ENCODE data around the gene UBAP1. TPM values are rescaled to one million over a fixed set of nuclear protein-coding genes. Genes with fewer than 3 reads are reported as not detected.

The UBAP1 gene
- 10 to 100 TPM; 31.6 to 52.2 (median 42.3) TPM for total RNA-seq

- TF ChIP-seq CTCF (IDR thresholded peaks at IDR 0.05; ENCODE audit: low read depth): no peak
These were observed at the start of gene UBAP1 for GRCh38 chr9:34178436-34179212. Gene UBAP1, plus strand, starts transcription at chr9:34179043. Its CDS starts 41,872 bp downstream, at chr9:34220915.

- TF ChIP-seq CTCF (IDR thresholded peaks at IDR 0.05; ENCODE audit: low read depth): no peak
These were observed 47.3 kb upstream of the UBAP1 start for GRCh38 chr9:34131571-34131970.

DNA sequence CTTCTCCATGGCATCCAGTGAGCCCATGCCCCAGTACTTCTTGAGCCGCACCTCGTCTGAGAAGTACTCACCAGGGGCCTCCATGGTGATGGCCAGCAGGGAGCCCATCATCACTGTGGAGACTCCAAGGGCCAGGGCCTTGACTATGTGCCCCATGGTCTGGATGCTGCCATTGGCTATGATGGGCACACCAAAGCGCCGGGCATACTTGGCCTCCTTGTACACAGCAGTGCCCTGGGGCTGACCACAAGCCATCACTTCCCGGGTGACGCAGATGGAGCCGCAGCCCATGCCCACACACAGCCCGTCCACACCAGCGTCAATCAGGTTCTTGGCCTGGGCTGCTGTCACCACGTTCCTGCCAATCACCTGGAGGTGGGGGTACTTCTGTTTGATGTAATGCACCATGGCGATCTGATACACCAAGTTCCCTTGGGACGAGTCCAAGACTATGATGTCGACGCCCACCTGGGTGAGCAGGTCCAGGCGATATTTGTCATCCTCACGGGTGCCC is 45.4 kb upstream of the UBAP1 start:
- no peak for TF ChIP-seq CTCF (IDR thresholded peaks at IDR 0.05; ENCODE audit: low read depth)

- TF ChIP-seq CTCF (IDR thresholded peaks at IDR 0.05; ENCODE audit: low read depth): no peak
These were observed 44.3 kb upstream of the UBAP1 start for GRCh38 chr9:34134521-34134920.

DNA sequence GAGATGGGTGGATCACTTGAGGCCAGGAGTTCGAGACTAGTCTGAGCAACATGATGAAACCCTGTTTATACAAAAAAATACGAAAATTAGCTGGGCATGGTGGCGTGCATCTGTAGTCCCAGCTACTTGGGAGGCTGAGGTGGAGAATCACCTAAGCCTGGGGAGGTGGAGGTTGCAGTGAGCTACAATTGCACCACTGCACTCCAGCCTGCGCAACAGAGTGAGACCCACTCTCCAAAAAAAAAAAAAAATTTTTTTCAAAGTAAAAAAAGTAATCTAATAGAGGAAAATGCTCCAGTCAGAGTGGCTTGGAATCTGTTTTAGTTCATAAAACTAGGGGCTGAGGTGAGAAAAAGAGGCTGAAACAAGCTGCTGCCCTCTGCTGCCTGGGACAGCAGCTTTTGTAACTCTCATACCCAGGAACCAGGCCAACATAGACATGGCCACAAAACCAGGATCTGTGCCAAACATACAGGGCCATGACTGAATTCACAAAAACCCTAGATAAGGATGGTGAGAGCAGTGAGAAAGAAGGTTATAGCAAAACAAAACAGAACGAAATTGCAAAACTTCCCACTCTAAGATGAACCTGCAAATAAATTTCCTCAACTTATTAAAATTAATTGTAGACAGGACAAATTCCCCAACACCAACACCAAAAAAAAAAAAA is 39.2 kb upstream of the UBAP1 start:
- TF ChIP-seq CTCF (IDR thresholded peaks at IDR 0.05; ENCODE audit: low read depth): no peak

DNA sequence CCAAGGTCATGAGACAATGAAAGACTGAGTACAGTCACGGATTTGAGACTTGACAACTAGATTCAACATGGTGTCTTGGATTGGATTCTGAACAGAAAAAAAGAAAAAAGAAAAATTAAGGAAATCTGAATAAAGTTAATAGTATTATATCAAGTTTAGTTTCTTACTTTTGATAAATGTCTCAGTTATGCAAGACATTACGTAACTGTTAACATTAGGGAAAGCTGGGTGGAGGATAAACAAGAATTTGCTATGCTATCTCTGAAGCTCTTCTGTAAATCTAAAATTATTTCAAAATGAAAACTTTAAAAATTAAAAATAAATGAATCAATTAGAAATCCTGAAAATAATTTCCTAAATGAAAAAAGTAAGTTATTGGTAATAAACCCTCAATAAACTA is 38.0 kb upstream of the UBAP1 start:
- no peak for TF ChIP-seq CTCF (IDR thresholded peaks at IDR 0.05; ENCODE audit: low read depth)

GRCh38 chr9:34143116-34143515 is 35.7 kb upstream of the UBAP1 start:
- no peak for TF ChIP-seq CTCF (IDR thresholded peaks at IDR 0.05; ENCODE audit: low read depth)

Measured in subcutaneous adipose tissue (tissue), 4 donors.